HG03439 (cell line): ENCODE results near the gene CMSS1.
"Not testable (repeated sequence)": the region's sequence is repeated elsewhere in the genome, so short reads cannot be mapped to it uniquely, and the experiment has no call there.

Experiments
- ATAC-seq: cut with Tn5 transposase; IDR thresholded peaks from one replicate; pipeline ENCODE4 v1.9.1; 2021; ENCODE audit warnings: mild to moderate bottlenecking, moderate library complexity; ENCODE audit not compliant: unreplicated experiment

Gene CMSS1

DNA sequence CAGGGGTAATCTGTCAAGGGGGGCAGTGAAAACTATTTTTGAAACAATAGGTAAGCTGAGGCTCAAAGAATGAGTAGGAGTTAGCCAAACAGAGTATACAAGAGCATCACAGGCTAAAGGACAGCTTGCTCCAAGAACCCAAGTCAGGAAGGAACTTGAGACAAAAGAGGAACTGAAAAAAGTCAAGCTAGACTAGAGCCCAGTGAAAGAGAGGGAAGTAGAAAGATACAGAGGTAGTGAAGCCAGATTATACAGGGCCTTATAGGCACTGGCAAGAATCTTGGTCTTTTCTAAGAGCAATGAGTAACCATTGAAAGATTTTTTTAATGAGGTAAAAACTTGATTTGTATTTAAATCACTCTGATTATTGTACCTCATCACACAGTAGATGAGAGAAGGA is 226.7 kb downstream of the CMSS1 start:
- ATAC-seq: peak; percentile 73

DNA sequence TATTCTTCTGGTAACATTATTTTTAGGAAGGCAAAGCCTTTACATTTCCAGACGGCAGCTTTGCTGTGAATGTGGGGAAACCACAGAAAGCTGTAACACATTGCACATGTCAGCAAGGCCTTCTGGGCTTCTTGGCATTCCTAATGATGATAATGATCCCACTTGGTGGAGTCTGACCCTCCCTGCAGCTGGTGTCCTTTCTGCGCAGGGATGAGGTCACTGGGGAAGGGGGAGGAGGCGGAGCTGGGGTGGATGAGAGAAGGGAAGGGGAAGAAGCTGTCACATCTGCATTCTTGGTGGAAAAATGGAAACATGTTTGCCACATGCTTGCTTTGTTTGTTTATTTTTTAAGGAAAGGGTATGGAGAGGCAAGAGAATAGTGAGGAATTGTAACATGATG is 228.0 kb downstream of the CMSS1 start:
- ATAC-seq: no peak

DNA sequence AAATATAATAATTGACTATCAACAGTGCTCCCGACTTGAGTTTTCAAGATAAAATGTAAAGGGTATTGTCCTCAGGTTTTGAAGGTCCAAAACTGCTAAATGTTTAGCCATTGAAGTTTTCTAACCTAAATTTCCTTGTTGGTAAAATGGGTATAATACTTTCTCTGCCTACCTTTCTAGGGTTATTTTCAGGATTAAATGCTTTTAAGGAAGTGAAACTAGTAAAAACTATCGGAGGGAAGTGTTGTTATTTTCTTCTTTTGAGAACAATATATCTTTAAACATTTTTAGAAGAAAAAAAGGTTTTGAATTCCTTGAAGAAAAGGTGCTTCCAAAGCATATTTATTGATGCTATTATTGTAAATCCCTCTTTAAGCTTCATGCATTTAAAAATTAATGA is 229.3 kb downstream of the CMSS1 start:
- no peak for ATAC-seq

DNA sequence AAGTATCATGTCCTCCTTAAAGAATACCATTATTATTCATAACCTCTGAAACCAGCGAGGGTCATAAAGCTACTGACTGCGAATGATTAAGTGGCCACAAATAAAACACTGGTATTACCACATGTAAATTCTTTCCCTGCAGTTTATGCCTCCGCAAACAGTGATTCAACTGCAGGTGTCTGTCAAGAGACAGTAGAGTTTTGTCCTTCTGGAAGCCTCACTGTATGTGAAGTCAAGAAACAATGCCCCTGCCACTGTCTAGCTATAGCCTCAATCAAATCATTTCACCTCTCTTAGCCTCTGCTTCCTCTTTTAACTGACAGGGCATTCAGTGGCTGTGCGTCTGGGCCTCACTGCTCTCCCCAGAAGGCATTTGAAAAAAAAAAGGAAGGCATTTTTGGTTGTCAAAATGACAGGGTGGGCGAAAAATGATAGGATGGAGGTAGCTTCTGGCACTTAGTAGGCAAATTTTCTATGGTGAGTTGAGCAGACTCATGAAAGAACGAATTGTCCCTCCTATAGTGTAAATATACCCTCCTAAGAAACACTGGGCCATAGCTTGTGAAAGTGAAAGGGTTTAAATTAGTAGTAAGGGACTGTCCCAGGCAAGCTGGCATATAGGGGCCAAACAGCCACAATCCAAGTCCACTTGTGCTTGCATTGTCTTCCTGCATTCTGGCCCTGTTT is 229.9 kb downstream of the CMSS1 start:
- peak; percentile 88 for ATAC-seq

GRCh38 chr3:100048248-100048647 is 230.6 kb downstream of the CMSS1 start:
- ATAC-seq: peak; percentile 2

GRCh38 chr3:100051513-100051912 is 233.9 kb downstream of the CMSS1 start:
- not testable (repeated sequence) for ATAC-seq

DNA sequence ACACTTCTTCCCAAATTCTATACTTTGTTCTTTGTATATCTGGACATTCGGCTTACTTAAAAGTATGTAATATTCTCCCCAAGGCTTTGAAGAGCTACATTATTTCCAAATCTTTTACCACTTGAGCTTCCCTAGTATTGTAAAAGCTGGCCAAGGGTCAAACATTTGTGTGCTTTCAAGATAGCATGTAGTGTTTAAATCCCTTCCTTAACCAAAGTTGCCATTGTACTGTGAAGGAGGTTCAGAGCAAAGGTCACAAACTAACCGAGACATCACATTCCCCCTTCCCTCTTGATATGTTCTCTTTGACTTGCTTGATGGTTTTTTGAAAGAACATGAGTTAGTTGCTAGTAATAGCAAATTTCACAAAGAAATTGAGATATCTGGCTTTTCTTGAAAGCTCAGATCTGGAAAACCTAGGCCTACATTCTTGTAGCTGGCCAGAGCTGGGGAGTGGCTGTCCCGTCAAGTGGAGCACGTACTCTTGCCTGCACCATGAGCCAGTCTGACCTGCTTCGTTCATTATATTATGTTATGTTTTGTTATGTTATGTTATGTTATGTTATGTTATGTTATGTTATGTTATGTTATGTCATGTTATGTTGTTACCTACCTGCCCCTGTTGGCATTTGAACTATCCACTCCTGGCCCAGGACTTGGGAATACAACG is 236.4 kb downstream of the CMSS1 start:
- no peak for ATAC-seq

GRCh38 chr3:100057716-100058575 is 240.3 kb downstream of the CMSS1 start:
- ATAC-seq: no peak

- ATAC-seq: no peak
Measured at GRCh38 chr3:100059472-100059871, 241.8 kb downstream of the CMSS1 start.

DNA sequence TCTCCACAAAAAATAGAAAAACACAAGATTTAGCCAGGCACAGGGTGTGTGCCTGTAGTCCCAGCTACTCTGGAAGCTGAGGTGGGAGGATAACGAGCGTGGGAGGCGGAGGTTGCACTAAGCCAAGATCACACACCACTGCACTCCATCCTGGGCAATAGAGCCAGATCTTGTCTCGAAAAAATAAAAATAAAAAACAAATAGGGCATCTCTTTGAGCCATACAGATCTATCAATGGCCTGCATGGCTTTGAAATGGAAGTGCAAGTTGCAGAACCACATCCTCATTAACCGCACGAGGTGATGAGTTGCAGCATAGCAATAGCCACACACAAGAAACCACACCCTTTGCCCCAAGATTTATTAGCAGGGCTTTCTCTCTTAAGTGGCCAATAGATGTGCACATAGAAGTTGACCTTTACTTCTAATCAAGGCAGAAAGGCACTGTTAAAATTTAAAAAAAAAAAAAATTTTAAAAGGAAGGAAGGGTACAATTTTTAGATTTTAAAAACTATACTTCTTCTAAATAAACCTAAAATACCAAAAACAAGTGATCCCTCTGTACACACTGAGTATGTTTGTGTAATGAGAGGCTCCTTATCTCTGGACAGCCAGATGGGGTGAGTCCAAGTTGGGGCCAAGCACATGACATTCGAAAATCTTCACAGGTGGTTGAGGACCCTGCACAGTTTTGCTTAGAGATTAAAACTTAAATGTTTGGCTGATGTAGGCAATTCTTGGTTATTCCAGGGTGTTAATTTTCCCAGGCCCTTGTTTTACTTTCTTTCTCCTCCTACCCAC is 243.2 kb downstream of the CMSS1 start:
- ATAC-seq: no peak

DNA sequence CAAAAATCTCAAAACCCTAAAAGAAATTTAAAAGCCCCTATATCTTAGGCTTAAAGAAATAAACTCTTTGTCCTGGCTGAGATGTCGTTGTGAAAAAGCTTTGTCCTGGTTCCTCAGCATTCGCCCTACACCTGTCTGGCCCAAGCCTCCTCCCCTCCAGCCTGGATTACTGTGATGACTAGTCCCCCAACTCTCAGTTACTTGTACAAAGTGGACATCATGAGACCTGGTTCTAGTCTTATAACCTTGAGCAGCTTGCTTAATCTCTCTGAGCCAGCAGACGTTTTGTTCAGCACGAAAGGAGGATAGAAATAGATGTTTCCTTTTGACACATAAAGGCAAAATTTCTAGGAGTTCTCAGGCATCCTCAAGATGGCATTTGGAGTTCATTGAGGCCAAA is 245.0 kb downstream of the CMSS1 start:
- ATAC-seq: no peak

DNA sequence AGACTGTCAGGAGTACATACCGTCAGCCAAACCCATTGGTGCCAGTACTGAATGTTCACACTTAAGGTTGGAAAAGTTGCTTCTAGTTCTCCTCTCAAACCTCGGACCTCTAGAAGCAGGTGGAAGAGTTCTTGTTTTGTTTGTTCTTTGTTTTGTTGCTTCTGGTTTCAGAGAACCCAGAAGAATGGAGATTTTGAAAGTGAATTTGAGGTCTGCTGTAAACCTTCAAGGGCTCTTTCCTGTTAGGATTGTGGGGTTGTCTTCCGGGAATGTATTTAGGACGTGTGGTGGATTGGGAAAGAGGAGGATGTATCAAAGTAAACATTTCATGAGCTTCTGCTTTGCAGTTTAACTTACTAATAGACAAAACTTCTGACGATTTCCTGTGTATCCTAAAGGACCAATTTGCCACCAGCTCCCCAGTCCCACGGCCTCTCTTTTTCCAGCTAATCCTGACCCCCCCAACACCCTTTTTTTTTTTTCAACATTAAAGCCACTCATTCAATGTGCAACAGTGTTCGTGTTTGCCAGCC is 246.3 kb downstream of the CMSS1 start:
- ATAC-seq: no peak

DNA sequence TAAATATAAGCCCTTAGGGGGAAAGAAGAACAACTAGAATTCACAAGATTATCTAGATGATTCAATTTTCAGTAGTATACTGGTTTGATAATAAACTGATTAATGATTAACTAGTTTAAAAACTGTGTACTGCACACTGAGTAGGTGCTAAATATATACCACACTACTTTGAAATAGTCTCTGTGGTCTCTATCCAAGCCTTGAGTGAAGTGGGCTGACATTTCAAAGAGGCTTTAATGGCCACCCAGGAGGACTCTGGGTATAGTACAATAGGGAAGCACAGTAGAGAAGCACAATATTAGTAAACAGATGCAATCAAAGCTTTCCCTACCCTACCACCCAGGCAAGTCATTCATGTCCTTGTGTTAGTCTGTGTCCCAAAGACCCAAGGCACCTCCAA is 249.9 kb downstream of the CMSS1 start:
- ATAC-seq: no peak

- ATAC-seq: peak; percentile 77
Measured at GRCh38 chr3:100068826-100069225, 251.2 kb downstream of the CMSS1 start.

GRCh38 chr3:100069472-100069871 is 251.8 kb downstream of the CMSS1 start:
- no peak for ATAC-seq

DNA sequence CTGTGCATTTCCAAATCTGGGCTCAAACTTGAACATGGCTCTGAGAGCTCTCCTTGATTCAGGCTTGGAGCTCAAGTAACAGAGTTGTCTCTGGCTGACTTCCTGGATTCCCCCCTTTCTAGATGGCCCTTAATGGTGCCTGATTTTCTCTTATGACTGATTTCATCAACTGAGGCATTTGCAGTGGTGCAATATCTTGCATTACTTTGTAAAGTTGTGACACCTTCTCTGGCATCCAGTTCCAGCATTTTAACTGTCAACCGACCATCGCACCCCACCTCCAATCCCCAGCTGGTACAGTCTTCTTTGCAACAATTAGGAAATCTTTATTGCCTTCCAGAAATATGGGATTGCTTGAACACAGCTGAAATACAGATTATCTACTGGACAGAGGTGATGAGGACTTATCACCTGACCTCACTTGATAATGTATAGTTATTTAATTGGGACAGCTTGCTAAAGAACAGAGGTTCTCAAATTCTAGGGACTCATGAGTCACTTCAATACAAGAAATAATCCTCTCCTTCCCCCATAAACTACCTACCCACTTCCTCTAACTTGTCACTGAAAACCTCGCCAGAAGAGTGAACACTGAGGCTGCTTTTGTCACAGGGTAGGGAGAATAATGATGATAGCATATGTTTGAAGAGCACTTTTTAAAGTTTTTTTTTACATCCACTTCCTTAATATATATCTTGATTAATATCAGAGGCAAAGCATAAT is 254.8 kb downstream of the CMSS1 start:
- no peak for ATAC-seq

GRCh38 chr3:100073049-100073713 is 255.5 kb downstream of the CMSS1 start:
- no peak for ATAC-seq

DNA sequence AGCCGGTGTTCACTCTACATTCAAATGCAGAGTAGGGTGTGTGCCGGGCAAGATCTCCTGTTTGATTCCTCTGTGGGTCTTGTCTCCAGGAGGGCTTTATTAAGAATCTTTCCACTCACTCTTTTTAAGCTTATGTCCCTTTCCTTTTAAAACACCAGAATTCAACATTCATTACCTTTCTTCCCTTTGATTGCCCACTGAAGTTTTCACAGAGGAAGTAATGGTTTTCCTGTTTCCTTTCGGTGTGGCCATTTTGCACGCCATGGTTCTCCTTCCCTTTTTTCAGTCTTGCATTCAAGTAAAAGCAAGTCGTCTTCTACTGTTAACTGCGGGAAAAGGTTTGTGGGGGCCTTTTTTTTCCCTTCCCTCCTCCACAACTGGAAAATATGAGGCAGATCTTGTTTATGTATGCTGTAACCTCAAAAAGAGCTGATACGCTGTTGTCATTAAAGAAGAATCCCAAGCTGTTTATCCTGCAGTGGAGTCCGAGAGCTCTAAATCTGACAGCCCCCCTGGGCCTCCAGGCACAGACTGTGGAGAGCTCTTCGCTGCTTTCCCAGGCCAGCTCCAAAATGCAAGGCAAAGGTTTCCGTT is 256.1 kb downstream of the CMSS1 start:
- no peak for ATAC-seq

DNA sequence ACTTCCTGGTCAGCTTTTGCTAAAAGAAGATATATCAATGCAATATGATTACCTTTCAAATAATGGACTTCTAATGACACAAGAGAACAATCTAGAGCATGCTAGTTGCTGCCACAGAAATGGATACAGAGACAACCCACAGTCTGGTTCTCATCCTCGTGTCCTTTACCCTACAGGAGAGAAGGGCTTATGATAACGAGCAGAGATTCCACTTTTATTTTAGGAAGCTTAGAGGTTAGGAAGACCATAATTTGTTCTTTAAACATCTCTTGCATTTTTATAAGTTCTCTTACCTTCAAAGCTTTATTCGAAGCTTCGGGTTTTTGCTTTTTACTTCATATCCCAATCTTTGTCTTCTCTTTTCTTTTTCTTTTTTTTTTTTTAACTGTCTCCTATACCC is 257.5 kb downstream of the CMSS1 start:
- ATAC-seq: no peak
